Heart right ventricle (tissue), 16 donors: ENCODE measurements around the gene RXRA. TPM values are rescaled to one million over a fixed set of nuclear protein-coding genes. Genes with fewer than 3 reads are reported as not detected.

Experiments
- ATAC-seq, 8 donors: fragments of 200-7000 bp; cut with Tn5 transposase; one replicate each; pipeline ENCODE4 v1.9.1; 2020; ENCODE audit warnings: mild to moderate bottlenecking in 8 of 8, moderate library complexity in 8 of 8, moderate number of reproducible peaks in 1 of 8
- DNase-seq, 2 donors: peaks; one replicate each; pipeline ENCODE4 v3.0.0-alpha.2; 2020
- H3K27ac ChIP-seq, 10 donors: fragments of 200-600 bp; sonication (generic) in 2 of 10; one replicate each; pipeline versions ENCODE4 v1.5.0 to v1.8.0; 2020 to 2022; ENCODE audit warnings: mild to moderate bottlenecking in 3 of 10
- H3K27me3 ChIP-seq, 7 donors: fragments of 200-600 bp; one replicate each; pipeline ENCODE4 v1.8.0; 2021 to 2022; ENCODE audit warnings: mild to moderate bottlenecking in 2 of 7
- H3K36me3 ChIP-seq, 9 donors: fragments of 200-600 bp; sonication (generic) in 1 of 9; one replicate each; pipeline versions ENCODE4 v1.5.0 to v1.8.0; 2020 to 2022; ENCODE audit warnings: mild to moderate bottlenecking in 2 of 9
- H3K4me1 ChIP-seq, 9 donors: fragments of 200-600 bp; sonication (generic) in 1 of 9; one replicate each; pipeline versions ENCODE4 v1.5.0 to v1.8.0; 2020 to 2022; ENCODE audit warnings: mild to moderate bottlenecking in 4 of 9
- H3K4me3 ChIP-seq, 10 donors: fragments of 200-600 bp; sonication (generic) in 2 of 10; one replicate each; pipeline versions ENCODE4 v1.5.0 to v1.8.0; 2020 to 2022; ENCODE audit warnings: mild to moderate bottlenecking in 7 of 10, moderate library complexity in 2 of 10
- H3K9me3 ChIP-seq, 11 donors: fragments of 200-600 bp in 10 of 11; sonication (generic) in 2 of 11; one replicate each; pipeline versions ENCODE4 v1.5.0 to v1.8.0; 2013 to 2022; ENCODE audit warnings: mild to moderate bottlenecking in 2 of 11, control low read depth in 1 of 11, moderate library complexity in 1 of 11
- CTCF ChIP-seq, 9 donors: fragments of 200-600 bp; sonication (generic) in 2 of 9; IDR thresholded peaks; one replicate each; pipeline versions ENCODE4 v1.5.0 to v1.8.0; 2021 to 2022; ENCODE audit warnings: antibody characterized with exemption in 9 of 9, mild to moderate bottlenecking in 5 of 9, moderate library complexity in 1 of 9
- WGBS, 2 donors: extraction: QIAGEN DNeasy Blood & Tissue Kit; methylation state at CpG; one replicate each; pipeline ENCODE4 v1.1.7; 2013; ENCODE audit warnings: inconsistent platforms in 1 of 2; 5-methylcytosine and 5-hydroxymethylcytosine counted together
- intact Hi-C, 10 donors: fragments of 100-400 bp; cut with DNase I; formaldehyde crosslinking; loops; one replicate each; pipeline versions ENCODE4 v1.11.1 to v1.14.2; 2022
- polyA plus RNA-seq, 2 donors: library from polyadenylated mRNA; stranded (reverse); fragments of 200-250 nt; gene quantifications; one replicate each; pipeline ENCODE4 v1.2.3, GENCODE V29; 2013
- total RNA-seq, 10 donors: library from RNA; stranded (reverse); fragmentation: NEBNext Ultra II Directional in 3 of 10; extraction: Animal tissue kit (Norgen Biotek cat#: 25700) in 3 of 10; gene quantifications; one replicate each; pipeline versions ENCODE4 v1.2.1 to v1.2.4, GENCODE V29; 2021 to 2023
- donor health status: Arrhythmogenic right ventricular cardiomyopathy.
- donor health status: ischemic (EF 13 %, LVEDD 7.1; RV severe dilation, severe dysfunction).
- donor health status: healthy with polysubstance abuse.
- donor health status: DM: no; HTN: yes; CAD: no.
- donor health status: DM: no; HTN: no; CAD: no.
- donor health status: ischemic (EF 25% LVEDD 6.9; RV normal size, moderate dysfunction).
- donor health status: ischemic (EF 25% LVEDD 5.7; RV mildly dilated, moderate dysfunction).
- donor health status: healthy.
- donor health status: DM: yes; HTN: yes; CAD: no.
- donor health status: Ischemic cardiomyopathy.
- donor health status: ischemic (EF 35%, LVEDD 5.7; RV mildly dilated, moderate dysfunction).
- donor health status: nonischemic (EF 11% LVEDD 7.7; RV severe dilation, severe dysfunction).
- donor health status: DM: yes; HTN: yes; CAD: no.
- donor health status: PGD.
- donor health status: ischemic (EF 29% LVEDD 5.4; RV normal size, mild dysfunction).
- donor health status: nonischemic (EF 23%, LVEDD 6.1; RV moderate dilation, normal function).

RXRA gene
- total and polyA plus RNA-seq, 12 donors: 22.6 to 92.3 (median 42.0) TPM

GRCh38 chr9:134360897-134361296 lies 34.6 kb downstream of the RXRA start:
- ATAC-seq (peak; percentile 16 to 58 (median 44)), DNase-seq (peak; percentile 63 to 67)
- Histone ChIP-seq H3K4me3 (no peak overlapping the region), H3K9me3 (no peaks in the 10 kb centered on the region), H3K4me1 (peaks cover 51 to 99% (median 90%) of the 10 kb centered on the region in 9 donors), H3K27me3 (no peaks in the 10 kb centered on the region), H3K27ac (peak overlapping the region in 9 of 10 donors; percentile 16 to 80 (median 48)), H3K36me3 (no peaks in the 10 kb centered on the region)
- intact Hi-C loops: no loop called here
- TF ChIP-seq CTCF (IDR thresholded peaks at IDR 0.05): no peak
- WGBS, 2 donors: 47 to 58% methylated on average over 14 of the region's 14 CpGs

- H3K4me1 ChIP-seq: peaks cover 54 to 99% (median 90%) of the 10 kb centered on the region in 9 donors
- H3K4me3 ChIP-seq: no peak overlapping the region
- ATAC-seq (no peak), DNase-seq (no peak)
- WGBS, 2 donors: 82 to 85% methylated on average over 16 of the region's 16 CpGs
- no peaks in the 10 kb centered on the region for H3K27me3 ChIP-seq
- intact Hi-C loops: no loop called here
- no peaks in the 10 kb centered on the region for H3K9me3 ChIP-seq
- no peak for TF ChIP-seq CTCF (IDR thresholded peaks at IDR 0.05)
- no peaks in the 10 kb centered on the region for H3K36me3 ChIP-seq
- H3K27ac ChIP-seq: peak overlapping the region in 9 of 10 donors; percentile 16 to 80 (median 48)
These were observed 35.2 kb downstream of the RXRA start for GRCh38 chr9:134361426-134361825.

DNA sequence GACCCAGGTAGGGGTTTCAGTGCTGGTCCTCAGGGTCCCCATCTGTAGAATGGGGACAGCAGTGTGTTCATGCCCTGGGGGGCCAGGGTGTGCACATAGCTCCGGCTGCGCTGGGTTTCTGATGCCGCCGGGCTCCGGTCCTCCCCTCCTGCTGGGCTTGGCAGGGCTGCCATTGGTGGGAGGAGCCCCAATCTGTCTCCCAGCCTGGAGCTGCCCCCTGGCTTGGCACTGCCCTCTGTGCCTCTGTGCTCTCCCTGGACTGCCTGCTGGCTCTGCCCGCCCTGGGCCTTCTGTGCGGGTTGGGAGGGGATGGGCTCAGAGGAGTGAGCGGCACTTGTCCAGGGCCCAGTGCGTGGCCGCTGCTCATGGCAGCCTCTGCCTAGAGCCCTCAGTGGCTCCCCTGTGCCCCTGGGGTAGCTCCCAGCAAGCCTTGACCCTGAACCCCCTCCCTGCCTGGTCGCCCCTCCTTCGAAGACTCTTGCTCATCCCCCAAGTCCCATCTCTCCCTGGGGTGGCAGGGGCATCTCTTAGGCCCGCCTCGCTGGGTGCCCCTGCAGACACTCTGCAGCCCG lies 35.7 kb downstream of the RXRA start:
- peak overlapping the region in 5 of 10 donors; percentile 40 to 56 (median 48) for H3K27ac ChIP-seq
- no peaks in the 10 kb centered on the region for H3K27me3 ChIP-seq
- H3K4me3 ChIP-seq: no peak overlapping the region
- TF ChIP-seq CTCF (IDR thresholded peaks at IDR 0.05): no peak
- intact Hi-C loops: no loop called here
- no peaks in the 10 kb centered on the region for H3K9me3 ChIP-seq
- DNase-seq (peak in 1 of 2 donors; percentile 61), ATAC-seq (peak in 1 of 8 donors; percentile 5)
- H3K4me1 ChIP-seq: peaks cover 54 to 99% (median 90%) of the 10 kb centered on the region in 9 donors
- H3K36me3 ChIP-seq: no peaks in the 10 kb centered on the region
- 79 to 89% methylated on average over 15 of the region's 15 CpGs for WGBS, 2 donors

GRCh38 chr9:134363450-134363849 lies 37.2 kb downstream of the RXRA start:
- H3K9me3 ChIP-seq: no peaks in the 10 kb centered on the region
- H3K4me1 ChIP-seq: peaks cover 59 to 99% (median 90%) of the 10 kb centered on the region in 9 donors
- ATAC-seq (no peak), DNase-seq (no peak)
- intact Hi-C loops: no loop called here
- TF ChIP-seq CTCF (IDR thresholded peaks at IDR 0.05): no peak
- peak overlapping the region in 1 of 10 donors; percentile 19 for H3K27ac ChIP-seq
- H3K27me3 ChIP-seq: no peaks in the 10 kb centered on the region
- H3K4me3 ChIP-seq: no peak overlapping the region
- H3K36me3 ChIP-seq: no peaks in the 10 kb centered on the region
- 83 to 88% methylated on average over 16 of the region's 16 CpGs for WGBS, 2 donors
